SK-N-SH (cell line): ENCODE results near the gene GALNT18. TPM values are rescaled to one million over a fixed set of nuclear protein-coding genes. Genes with fewer than 3 reads are reported as not detected.

ENCODE experiments used
- CTCF ChIA-PET: fragments of 300-600, 350-600 bp; formaldehyde crosslinking; extraction: SDS; loops from one replicate; lab custom pipeline; 2021; lab: Yijun Ruan, JAX
- POLR2A ChIA-PET: fragments of 350-600 bp; sonication (Branson Sonifier 250); formaldehyde crosslinking; extraction: SDS; loops from one replicate; lab custom pipeline; 2020; ENCODE audit warnings: antibody characterized with exemption, inconsistent platforms; lab: Yijun Ruan, JAX
- DNase-seq: peaks from one replicate; pipeline ENCODE4 v3.0.0; 2012
- H2AFZ ChIP-seq: fragments of 200-600 bp; sonication (generic); 2 replicates; pipeline ENCODE4 v1.8.1; 2016; ENCODE audit warnings: antibody characterized with exemption, mild to moderate bottlenecking, low read depth
- H3F3A ChIP-seq: fragments of 200-600 bp; sonication (generic); replicated peaks from 2 replicates; pipeline ENCODE3; 2016; ENCODE audit warnings: antibody characterized with exemption, mild to moderate bottlenecking; ENCODE audit not compliant: insufficient read depth
- H3K27ac ChIP-seq, 2 experiments: fragments of 200-500 bp in 1 of 2; fragments of 200-600 bp in 1 of 2; sonication (Bioruptor generic) in 1 of 2; sonication (generic), shearing (Covaris generic) in 1 of 2; 2 replicates each; pipeline versions ENCODE4 v1.5.1 to v1.6.1; 2014 to 2016; ENCODE audit warnings: low read depth in 2 of 2, inconsistent platforms in 1 of 2, low read length in 1 of 2, mild to moderate bottlenecking in 1 of 2, mixed read lengths in 1 of 2
- H3K27me3 ChIP-seq: fragments of 200-600 bp; sonication (generic), shearing (Covaris generic); 2 replicates; pipeline ENCODE4 v1.6.1; 2016; ENCODE audit warnings: mixed run types; ENCODE audit not compliant: insufficient read depth
- H3K36me3 ChIP-seq, 2 experiments: fragments of 200-500 bp in 1 of 2; fragments of 200-600 bp in 1 of 2; sonication (Bioruptor generic) in 1 of 2; sonication (generic) in 1 of 2; replicated peaks in 1 of 2; 2 replicates each; pipeline versions ENCODE3 to v1.5.1; 2014 to 2016; ENCODE audit warnings: low read length in 1 of 2, mild to moderate bottlenecking in 1 of 2; ENCODE audit not compliant: insufficient read depth in 2 of 2, control insufficient read depth in 1 of 2
- H3K4me1 ChIP-seq, 2 experiments: fragments of 200-500 bp in 1 of 2; fragments of 200-600 bp in 1 of 2; sonication (Bioruptor generic) in 1 of 2; sonication (generic), shearing (Covaris generic) in 1 of 2; 2 replicates each; pipeline versions ENCODE4 v1.5.1 to v1.6.1; 2014 to 2016; ENCODE audit warnings: low read depth in 1 of 2, low read length in 1 of 2, mixed run types in 1 of 2; ENCODE audit not compliant: insufficient read depth in 2 of 2, control insufficient read depth in 1 of 2
- H3K4me2 ChIP-seq: fragments of 200-600 bp; sonication (generic), shearing (Covaris generic); 2 replicates; pipeline ENCODE4 v1.6.1; 2017; ENCODE audit warnings: mixed run types
- H3K4me3 ChIP-seq, 2 experiments: fragments of 200-500 bp in 1 of 2; fragments of 200-600 bp in 1 of 2; sonication (Bioruptor generic) in 1 of 2; sonication (generic), shearing (Covaris generic) in 1 of 2; 2 replicates each; pipeline versions ENCODE4 v1.5.1 to v1.8.1; 2014 to 2016; ENCODE audit warnings: low read depth in 2 of 2, inconsistent platforms in 1 of 2, low read length in 1 of 2, mild to moderate bottlenecking in 1 of 2, mixed read lengths in 1 of 2, moderate library complexity in 1 of 2
- H3K79me2 ChIP-seq: fragments of 200-600 bp; sonication (generic); 2 replicates; pipeline ENCODE4 v1.8.1; 2017; ENCODE audit warnings: mild to moderate bottlenecking; ENCODE audit not compliant: insufficient read depth
- H3K9ac ChIP-seq: fragments of 200-600 bp; sonication (generic); 2 replicates; pipeline ENCODE4 v1.6.1; 2017; ENCODE audit warnings: mixed run types
- H3K9me2 ChIP-seq: fragments of 200-600 bp; sonication (generic); 2 replicates; pipeline ENCODE4 v1.6.1; 2017; ENCODE audit warnings: mixed run types
- H3K9me3 ChIP-seq: fragments of 200-600 bp; sonication (generic); 2 replicates; pipeline ENCODE4 v1.6.1; 2017; ENCODE audit warnings: mixed run types, mild to moderate bottlenecking, moderate library complexity
- H4K20me1 ChIP-seq: fragments of 200-600 bp; sonication (generic); 2 replicates; pipeline ENCODE4 v1.6.1; 2017; ENCODE audit warnings: mild to moderate bottlenecking, mixed run types; ENCODE audit not compliant: insufficient read depth
- EZH2phosphoT487 ChIP-seq: fragments of 200-600 bp; sonication (generic); IDR thresholded peaks from 2 replicates; pipeline ENCODE4 v1.6.1; 2017; ENCODE audit warnings: low read depth, mixed run types, mild to moderate bottlenecking, antibody characterized with exemption, moderate library complexity, borderline replicate concordance
- GATA2 ChIP-seq: sonication (generic); formaldehyde crosslinking; IDR thresholded peaks from 2 replicates; pipeline ENCODE4 v1.5.0; 2020; ENCODE audit warnings: mild to moderate bottlenecking, missing genetic modification reagents
- MXI1 ChIP-seq: IDR thresholded peaks from 2 replicates; pipeline ENCODE4 v1.6.1; 2012; ENCODE audit warnings: mild to moderate bottlenecking, low read depth, low read length, improper control_type of control experiment
- POLR2AphosphoS5 ChIP-seq: IDR thresholded peaks from 2 replicates; pipeline ENCODE4 v1.6.1; 2012; ENCODE audit warnings: low read depth, low read length
- REST ChIP-seq: IDR thresholded peaks from 2 replicates; pipeline ENCODE4 v1.6.1; 2012; ENCODE audit warnings: mild to moderate bottlenecking, low read depth, low read length, moderate library complexity
- RFX5 ChIP-seq: IDR thresholded peaks from 2 replicates; pipeline ENCODE4 v1.6.1; 2012; ENCODE audit warnings: mild to moderate bottlenecking, improper control_type of control experiment, low read length
- TEAD4 ChIP-seq: IDR thresholded peaks from 2 replicates; pipeline ENCODE4 v1.4.0; 2012; ENCODE audit warnings: mild to moderate bottlenecking, borderline replicate concordance; ENCODE audit not compliant: insufficient read depth
- YY1 ChIP-seq: IDR thresholded peaks from 2 replicates; pipeline ENCODE4 v1.4.0; 2012; ENCODE audit warnings: low read depth, mild to moderate bottlenecking
- WGBS: methylation state at CpG from one replicate; pipeline ENCODE4 v1.1.6; 2017; ENCODE audit warnings: low lambda C conversion rate; 5-methylcytosine and 5-hydroxymethylcytosine counted together
- polyA plus RNA-seq, 3 experiments: library from polyadenylated mRNA; depleted of rRNA; stranded (reverse); fragments of >200 nt; gene quantifications; 2 replicates each; pipeline ENCODE4 v1.2.3, GENCODE V29; 2012

Gene GALNT18
- polyA plus RNA-seq, 1 of the 3 experiments (the other 2 are of a cell fraction): 0.64 TPM

- Histone ChIP-seq H4K20me1 (no peaks in the 10 kb centered on the region), H3K27ac (no peak overlapping the region), H3K4me3 (no peak overlapping the region), H3K9me2 (no peaks in the 10 kb centered on the region), H3K4me1 (peaks cover 0 to 15% of the 10 kb centered on the region in 2 experiments; a peak in 1 of 4 replicates), H3F3A (no peaks in the 10 kb centered on the region), H2AFZ (no peak overlapping the region), H3K79me2 (no peaks in the 10 kb centered on the region), H3K36me3 (no peaks in the 10 kb centered on the region), H3K27me3 (0 out of 2 replicates have a peak, but pooled peaks cover 7% of the 10 kb centered on the region), H3K9ac (no peak overlapping the region), H3K4me2 (no peak overlapping the region), H3K9me3 (no peaks in the 10 kb centered on the region)
- CTCF ChIA-PET: interaction anchor here (0.9 kb wide), 1 partner anchor 10 kb away, joined by 3 read pairs; no protein-coding TSS in a partner anchor
- TF ChIP-seq TEAD4: no peak
- no peak for TF ChIP-seq RFX5
- TF ChIP-seq GATA2: no peak
- TF ChIP-seq MXI1: no peak
- no peak for TF ChIP-seq EZH2phosphoT487
- TF ChIP-seq YY1: no peak
- no peak for DNase-seq
- POLR2A ChIA-PET: no interaction called here
- WGBS: 51% methylated on average over 5 of the region's 5 CpGs
Measured at GRCh38 chr11:11291041-11292015, 330.5 kb downstream of the GALNT18 start.

DNA sequence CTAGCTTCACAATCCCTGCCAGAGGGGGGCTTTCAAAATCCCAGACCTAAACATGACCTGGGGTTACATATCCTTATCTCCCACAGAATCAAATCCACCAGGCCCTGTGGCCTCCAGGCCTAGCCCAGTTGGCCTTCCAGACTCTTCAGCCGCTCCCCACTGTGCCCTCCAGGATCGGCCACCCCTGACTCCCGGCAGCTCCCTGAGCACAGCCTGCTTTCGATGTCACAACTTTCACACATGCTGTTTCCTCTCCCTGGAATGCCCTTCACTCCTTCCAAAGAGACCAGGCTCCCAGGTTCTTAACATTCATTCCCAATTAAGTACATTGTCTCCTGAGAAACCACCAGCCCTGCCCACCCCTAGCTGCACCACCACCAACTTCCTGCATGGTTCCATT lies 331.5 kb downstream of the GALNT18 start:
- Histone ChIP-seq H3K9me3 (no peaks in the 10 kb centered on the region), H3K36me3 (no peaks in the 10 kb centered on the region), H3K4me2 (no peak overlapping the region), H3K9ac (no peak overlapping the region), H3K27me3 (0 out of 2 replicates have a peak, but pooled peaks cover 7% of the 10 kb centered on the region), H3K4me1 (peaks cover 0 to 13% of the 10 kb centered on the region in 2 experiments; a peak in 1 of 4 replicates), H3K27ac (no peak overlapping the region), H3K4me3 (no peak overlapping the region), H3K79me2 (no peaks in the 10 kb centered on the region), H4K20me1 (no peaks in the 10 kb centered on the region)
- 71% methylated on average over 4 of the region's 4 CpGs for WGBS
- CTCF ChIA-PET: interaction anchor here (0.8 kb wide), 1 partner anchor 100 kb away, joined by 3 read pairs; no protein-coding TSS in a partner anchor
- POLR2A ChIA-PET: no interaction called here
- TF ChIP-seq REST (no peak), POLR2AphosphoS5 (no peak)
- TF ChIP-seq, all 33 proteins: peak for 0
- Histone ChIP-seq H3F3A (no peaks in the 10 kb centered on the region), H3K9me2 (no peaks in the 10 kb centered on the region), H2AFZ (no peak overlapping the region)
- no peak for DNase-seq
